Progenitor cell of endocrine pancreas (in vitro differentiated cells): ENCODE data around the gene PFN1. TPM values are rescaled to one million over a fixed set of nuclear protein-coding genes. Genes with fewer than 3 reads are reported as not detected.

Source experiments
- DNase-seq: peaks from one replicate; pipeline ENCODE4 v3.0.0; 2021; ENCODE audit warnings: low spot score; ENCODE audit not compliant: unreplicated experiment
- H3K27ac Mint-ChIP-seq: 2 replicates; pipeline ENCODE4 v1.8.0; 2021; ENCODE audit warnings: mild to moderate bottlenecking, moderate library complexity, mixed read lengths
- H3K27me3 Mint-ChIP-seq: 2 replicates; pipeline ENCODE4 v1.8.0; 2021; ENCODE audit warnings: mixed read lengths
- H3K36me3 Mint-ChIP-seq: 2 replicates; pipeline ENCODE4 v1.8.0; 2022; ENCODE audit warnings: mixed read lengths; ENCODE audit not compliant: insufficient read depth
- H3K4me1 Mint-ChIP-seq: 2 replicates; pipeline ENCODE4 v1.8.0; 2021; ENCODE audit warnings: low read depth, mixed read lengths
- H3K4me3 Mint-ChIP-seq: 2 replicates; pipeline ENCODE4 v1.8.0; 2021; ENCODE audit warnings: low read depth, mild to moderate bottlenecking, moderate library complexity, mixed read lengths
- H3K9me3 Mint-ChIP-seq: 2 replicates; pipeline ENCODE4 v1.8.0; 2021; ENCODE audit warnings: low read depth, mixed read lengths
- total RNA-seq: library from RNA; stranded (reverse); gene quantifications from 2 replicates; pipeline ENCODE4 v1.2.1, GENCODE V29; 2021
- TF ChIP-seq, protein P1 (sequence below): fragments of 200-600 bp; sonication (generic); IDR thresholded peaks from one replicate; pipeline ENCODE4 v1.5.0; 2021; ENCODE audit warnings: antibody characterized with exemption, mild to moderate bottlenecking; ENCODE audit not compliant: unreplicated experiment

The PFN1 gene
- total RNA-seq, 1 donor from 2014 or later = 372 TPM

GRCh38 chr17:4898927-4899326 lies 49.4 kb downstream of the PFN1 start:
- Mint-ChIP-seq H3K4me1 (peaks cover 4% of the 10 kb centered on the region), H3K36me3 (peaks cover 6% of the 10 kb centered on the region), H3K27ac (no peak overlapping the region), H3K27me3 (peaks cover 19% of the 10 kb centered on the region), H3K4me3 (peak overlapping the region; percentile 56), H3K9me3 (no peaks in the 10 kb centered on the region)
- TF ChIP-seq, protein P1, sequence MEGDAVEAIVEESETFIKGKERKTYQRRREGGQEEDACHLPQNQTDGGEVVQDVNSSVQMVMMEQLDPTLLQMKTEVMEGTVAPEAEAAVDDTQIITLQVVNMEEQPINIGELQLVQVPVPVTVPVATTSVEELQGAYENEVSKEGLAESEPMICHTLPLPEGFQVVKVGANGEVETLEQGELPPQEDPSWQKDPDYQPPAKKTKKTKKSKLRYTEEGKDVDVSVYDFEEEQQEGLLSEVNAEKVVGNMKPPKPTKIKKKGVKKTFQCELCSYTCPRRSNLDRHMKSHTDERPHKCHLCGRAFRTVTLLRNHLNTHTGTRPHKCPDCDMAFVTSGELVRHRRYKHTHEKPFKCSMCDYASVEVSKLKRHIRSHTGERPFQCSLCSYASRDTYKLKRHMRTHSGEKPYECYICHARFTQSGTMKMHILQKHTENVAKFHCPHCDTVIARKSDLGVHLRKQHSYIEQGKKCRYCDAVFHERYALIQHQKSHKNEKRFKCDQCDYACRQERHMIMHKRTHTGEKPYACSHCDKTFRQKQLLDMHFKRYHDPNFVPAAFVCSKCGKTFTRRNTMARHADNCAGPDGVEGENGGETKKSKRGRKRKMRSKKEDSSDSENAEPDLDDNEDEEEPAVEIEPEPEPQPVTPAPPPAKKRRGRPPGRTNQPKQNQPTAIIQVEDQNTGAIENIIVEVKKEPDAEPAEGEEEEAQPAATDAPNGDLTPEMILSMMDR = no peak
- DNase-seq = no peak

GRCh38 chr17:4898351-4898750 lies 50.0 kb downstream of the PFN1 start:
- peak overlapping the region; percentile 56 for H3K4me3 Mint-ChIP-seq

DNA sequence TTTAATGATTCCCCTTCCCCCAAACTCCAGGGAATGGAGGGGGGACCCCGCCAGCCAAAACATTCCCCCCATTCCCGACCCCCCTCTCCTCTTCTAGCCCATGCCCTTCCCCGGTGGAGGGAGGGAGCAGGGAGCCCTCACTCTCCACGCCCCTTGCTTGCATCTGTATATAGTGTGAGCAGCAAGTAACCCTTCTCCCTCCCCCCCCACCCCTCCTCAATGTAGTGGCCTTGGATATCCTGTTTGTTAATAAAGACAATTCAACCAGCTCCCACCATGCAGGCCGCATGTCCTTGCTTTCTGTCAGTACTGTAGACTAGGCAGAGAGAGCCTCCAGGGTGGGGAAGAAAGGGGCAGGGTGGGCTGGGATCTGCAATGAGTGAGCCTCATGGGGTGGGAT lies 50.5 kb downstream of the PFN1 start:
- no peak for DNase-seq
- Mint-ChIP-seq H3K36me3 (peaks cover 6% of the 10 kb centered on the region), H3K4me1 (no peaks in the 10 kb centered on the region), H3K27ac (no peak overlapping the region), H3K9me3 (no peaks in the 10 kb centered on the region), H3K4me3 (no peak overlapping the region), H3K27me3 (peaks cover 15% of the 10 kb centered on the region)
- TF ChIP-seq, protein P1 = no peak

More at GRCh38 chr17:4898351-4898750, 50.0 kb downstream of the PFN1 start:
- Mint-ChIP-seq H3K9me3 (no peaks in the 10 kb centered on the region), H3K4me1 (peaks cover 1% of the 10 kb centered on the region), H3K27me3 (peaks cover 18% of the 10 kb centered on the region), H3K36me3 (peaks cover 6% of the 10 kb centered on the region), H3K27ac (peak overlapping the region; percentile 45)
- TF ChIP-seq, protein P1 = no peak
- DNase-seq = no peak

DNA sequence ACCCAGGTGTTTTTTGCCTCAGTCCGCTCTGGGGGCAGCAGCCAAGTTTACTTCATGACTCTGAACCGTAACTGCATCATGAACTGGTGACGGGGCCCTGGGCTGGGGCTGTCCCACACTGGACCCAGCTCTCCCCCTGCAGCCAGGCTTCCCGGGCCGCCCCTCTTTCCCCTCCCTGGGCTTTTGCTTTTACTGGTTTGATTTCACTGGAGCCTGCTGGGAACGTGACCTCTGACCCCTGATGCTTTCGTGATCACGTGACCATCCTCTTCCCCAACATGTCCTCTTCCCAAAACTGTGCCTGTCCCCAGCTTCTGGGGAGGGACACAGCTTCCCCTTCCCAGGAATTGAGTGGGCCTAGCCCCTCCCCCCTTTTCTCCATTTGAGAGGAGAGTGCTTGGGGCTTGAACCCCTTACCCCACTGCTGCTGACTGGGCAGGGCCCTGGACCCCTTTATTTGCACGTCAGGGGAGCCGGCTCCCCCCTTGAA lies 51.1 kb downstream of the PFN1 start:
- DNase-seq = no peak
- H3K27me3 Mint-ChIP-seq = peaks cover 10% of the 10 kb centered on the region
- no peaks in the 10 kb centered on the region for H3K4me1 Mint-ChIP-seq
- TF ChIP-seq, protein P1 = no peak
- H3K36me3 Mint-ChIP-seq = peaks cover 6% of the 10 kb centered on the region
- no peak overlapping the region for H3K4me3 Mint-ChIP-seq
- no peak overlapping the region for H3K27ac Mint-ChIP-seq
- H3K9me3 Mint-ChIP-seq = no peaks in the 10 kb centered on the region

DNA sequence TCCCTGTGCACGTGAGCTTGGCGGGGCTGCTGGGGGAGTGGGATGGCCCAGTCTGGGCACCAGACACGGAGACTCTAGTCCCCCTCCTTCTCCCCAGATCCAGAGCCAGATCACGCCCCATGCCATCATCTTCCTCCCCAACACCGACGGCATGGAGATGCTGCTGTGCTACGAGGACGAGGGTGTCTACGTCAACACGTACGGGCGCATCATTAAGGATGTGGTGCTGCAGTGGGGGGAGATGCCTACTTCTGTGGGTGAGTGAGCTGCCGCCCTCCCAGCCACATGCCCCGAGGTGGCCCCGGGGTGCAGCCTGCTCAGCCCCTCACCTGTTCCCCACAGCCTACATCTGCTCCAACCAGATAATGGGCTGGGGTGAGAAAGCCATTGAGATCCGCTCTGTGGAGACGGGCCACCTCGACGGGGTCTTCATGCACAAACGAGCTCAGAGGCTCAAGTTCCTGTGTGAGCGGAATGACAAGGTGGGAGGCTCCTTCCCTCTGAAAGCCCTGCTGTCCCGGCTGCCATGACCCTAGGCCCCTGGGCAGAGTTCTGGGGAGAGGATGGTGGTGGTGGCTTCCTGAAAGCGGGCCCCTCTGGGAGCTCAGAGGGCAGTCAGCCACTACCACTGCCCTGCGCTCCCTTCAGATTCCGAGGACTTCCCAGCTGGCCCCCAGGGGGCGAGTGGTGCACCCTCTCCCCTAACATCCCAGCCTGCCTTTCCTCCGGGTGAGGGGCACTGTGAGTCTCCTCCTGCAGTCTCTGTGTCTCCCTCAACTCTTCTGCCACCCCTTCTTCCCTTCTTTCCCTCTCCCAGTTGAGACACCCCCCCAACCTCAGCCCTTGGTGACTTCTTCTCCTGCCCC lies 51.8 kb downstream of the PFN1 start:
- TF ChIP-seq, protein P1 = no peak
- Mint-ChIP-seq H3K27me3 (peaks cover 9% of the 10 kb centered on the region), H3K4me1 (no peaks in the 10 kb centered on the region), H3K9me3 (no peaks in the 10 kb centered on the region), H3K4me3 (no peak overlapping the region), H3K27ac (no peak overlapping the region), H3K36me3 (peaks cover 6% of the 10 kb centered on the region)
- no peak for DNase-seq
